Gastrocnemius medialis (tissue), 4 donors: ENCODE measurements around the gene NRG3. TPM values are rescaled to one million over a fixed set of nuclear protein-coding genes. Genes with fewer than 3 reads are reported as not detected.
"Not testable (repeated sequence)": the region's sequence is repeated elsewhere in the genome, so short reads cannot be mapped to it uniquely, and the experiment has no call there.

Experiments used
- ATAC-seq, 2 donors: fragments of 150-250 bp; one replicate each; pipeline ENCODE4 v1.9.1; 2016
- DNase-seq, 2 donors: peaks; one replicate each; pipeline ENCODE4 v3.0.0-alpha.2; 2019
- H3K27ac ChIP-seq, 4 donors: fragments of 200-600 bp; sonication (generic); 1 replicate in 1 of 4; 2 replicates in 3 of 4; pipeline ENCODE4 v1.5.1; 2016 to 2018; ENCODE audit warnings: mild to moderate bottlenecking in 2 of 4, moderate library complexity in 1 of 4
- H3K27me3 ChIP-seq, 3 donors: fragments of 200-600 bp; sonication (generic) in 2 of 3; 1 replicate in 1 of 3; 2 replicates in 2 of 3; pipeline versions ENCODE4 v1.5.1 to v1.6.0; 2016 to 2019; ENCODE audit warnings: mild to moderate bottlenecking in 1 of 3, moderate library complexity in 1 of 3
- H3K36me3 ChIP-seq, 2 donors: fragments of 200-600 bp; sonication (generic) in 1 of 2; one replicate each; pipeline ENCODE4 v1.5.1; 2017 to 2018
- H3K4me1 ChIP-seq, 2 donors: fragments of 200-600 bp; sonication (generic) in 1 of 2; one replicate each; pipeline ENCODE4 v1.5.1; 2016 to 2017; ENCODE audit warnings: mild to moderate bottlenecking in 2 of 2
- H3K4me3 ChIP-seq, 4 donors: fragments of 200-600 bp; sonication (generic) in 3 of 4; 1 replicate in 1 of 4; 2 replicates in 3 of 4; pipeline ENCODE4 v1.5.1; 2016 to 2019; ENCODE audit warnings: mild to moderate bottlenecking in 2 of 4
- H3K9me3 ChIP-seq, 3 donors: fragments of 200-600 bp; sonication (generic) in 2 of 3; 1 replicate in 1 of 3; 2 replicates in 2 of 3; pipeline ENCODE4 v1.5.1; 2016 to 2019
- CTCF ChIP-seq, 5 experiments: fragments of 450-650 bp in 3 of 5; fragments of 200-600 bp in 2 of 5; sonication (generic) in 2 of 5; IDR thresholded peaks in 4 of 5; conservative IDR thresholded peaks in 1 of 5; 1 replicate in 4 of 5; 2 replicates in 1 of 5; pipeline ENCODE4 v1.5.1; 2016 to 2019; ENCODE audit warnings: antibody characterized with exemption in 5 of 5, mild to moderate bottlenecking in 3 of 5, moderate library complexity in 3 of 5
- POLR2A ChIP-seq, 2 donors: fragments of 450-650 bp; IDR thresholded peaks; one replicate each; pipeline ENCODE4 v1.6.1; 2017; ENCODE audit warnings: antibody characterized with exemption in 2 of 2, mild to moderate bottlenecking in 2 of 2, moderate library complexity in 2 of 2
- in situ Hi-C, 4 donors: fragments of 200-750 bp; cut with MboI; loops; one replicate each; pipeline versions ENCODE4 v1.15.0 to v1.8.0; 2017; ENCODE audit warnings: low sequenced_read_pairs in 4 of 4
- intact Hi-C: fragments of 100-400 bp; cut with DNase I; formaldehyde crosslinking; loops from one replicate; pipeline ENCODE4 v1.15.1; 2023; ENCODE audit warnings: low total_unique reads
- total RNA-seq, 4 donors: library from RNA; depleted of rRNA; stranded (reverse); fragments of >200 nt; gene quantifications; one replicate each; pipeline versions ENCODE4 v1.1.0 to v1.2.3, GENCODE V29; 2016

NRG3 gene
- total RNA-seq, 4 donors from 2014 or later: not detected

- TF ChIP-seq POLR2A (IDR thresholded peaks at IDR 0.05): no peak
- TF ChIP-seq CTCF (IDR thresholded peaks at IDR 0.05 in 4 of 5, conservative IDR thresholded peaks at IDR 0.05 in 1 of 5): no peak
- Histone ChIP-seq H3K4me3 (no peak overlapping the region), H3K27ac (no peak overlapping the region), H3K9me3 (no peaks in the 10 kb centered on the region), H3K4me1 (no peaks in the 10 kb centered on the region), H3K36me3 (no peaks in the 10 kb centered on the region), H3K27me3 (no peaks in the 10 kb centered on the region)
- ATAC-seq: no peak
- in situ Hi-C loops: no loop called here
- intact Hi-C loops: no loop called here
- DNase-seq: no peak
These were observed 786.0 kb downstream of the NRG3 start for GRCh38 chr10:82660986-82661385.

DNA sequence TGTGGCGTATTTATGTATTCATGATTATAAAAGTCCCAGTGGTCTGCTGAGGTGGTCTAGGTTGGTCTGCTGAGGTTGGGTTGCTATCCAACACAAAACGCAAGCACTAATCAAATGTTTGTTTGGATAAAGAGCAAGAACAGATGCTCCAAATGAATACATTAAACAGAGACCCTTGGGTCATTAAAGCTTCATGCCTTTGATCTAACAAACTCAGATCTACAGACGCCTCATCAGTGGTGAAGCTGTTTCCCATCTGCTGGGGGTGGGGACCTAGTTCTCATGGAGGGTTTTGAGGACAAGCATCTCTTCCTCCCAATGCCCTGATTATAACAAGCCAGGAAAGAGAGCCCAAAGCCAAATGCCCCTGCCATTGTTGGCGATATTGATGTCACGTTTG is 786.7 kb downstream of the NRG3 start:
- no peaks in the 10 kb centered on the region for H3K9me3 ChIP-seq
- in situ Hi-C loops (no loop called here), intact Hi-C loops (no loop called here)
- no peak for TF ChIP-seq CTCF (IDR thresholded peaks at IDR 0.05 in 4 of 5, conservative IDR thresholded peaks at IDR 0.05 in 1 of 5)
- TF ChIP-seq POLR2A (IDR thresholded peaks at IDR 0.05): no peak
- H3K4me3 ChIP-seq: no peak overlapping the region
- ATAC-seq (no peak), DNase-seq (no peak)
- H3K27me3 ChIP-seq: no peaks in the 10 kb centered on the region
- no peaks in the 10 kb centered on the region for H3K36me3 ChIP-seq
- H3K27ac ChIP-seq: no peak overlapping the region
- H3K4me1 ChIP-seq: no peaks in the 10 kb centered on the region

DNA sequence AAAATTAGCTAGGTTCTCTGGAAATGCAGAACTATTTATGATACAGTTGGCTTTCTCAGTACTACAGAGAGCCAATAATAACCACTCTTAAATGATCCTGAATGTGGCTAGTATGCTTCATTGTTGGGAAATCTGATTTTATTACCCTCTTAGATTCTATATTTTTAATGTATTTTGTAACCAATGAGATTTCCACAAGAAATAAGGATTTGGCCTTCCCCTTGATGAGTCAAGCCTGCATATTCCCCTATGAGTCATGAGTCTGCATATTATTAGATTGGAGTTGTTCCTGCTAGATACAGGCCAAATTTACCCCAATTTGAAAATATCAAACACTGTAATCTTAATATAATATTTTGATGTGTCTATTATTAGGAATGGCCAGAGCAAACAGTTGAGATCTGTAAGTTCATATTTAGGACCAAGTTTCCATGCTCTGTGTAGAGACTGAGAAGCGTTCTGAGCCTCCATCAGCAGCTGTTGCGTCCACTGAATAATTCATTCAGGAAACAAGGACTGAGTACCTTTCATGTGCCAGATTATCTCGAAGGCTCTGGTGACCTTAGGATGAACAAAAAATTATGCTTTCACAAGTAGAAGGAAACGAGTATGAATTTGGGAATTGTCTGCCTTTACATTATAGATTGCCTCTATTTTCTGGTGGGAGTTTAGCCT is 793.4 kb downstream of the NRG3 start:
- Histone ChIP-seq H3K36me3 (no peaks in the 10 kb centered on the region), H3K27ac (no peak overlapping the region), H3K4me3 (no peak overlapping the region), H3K27me3 (no peaks in the 10 kb centered on the region), H3K4me1 (no peaks in the 10 kb centered on the region), H3K9me3 (no peaks in the 10 kb centered on the region)
- TF ChIP-seq CTCF (IDR thresholded peaks at IDR 0.05 in 4 of 5, conservative IDR thresholded peaks at IDR 0.05 in 1 of 5): no peak
- intact Hi-C loops: no loop called here
- in situ Hi-C loops: no loop called here
- ATAC-seq: no peak
- no peak for DNase-seq

GRCh38 chr10:82674036-82674435 is 799.0 kb downstream of the NRG3 start:
- no peak for TF ChIP-seq POLR2A (IDR thresholded peaks at IDR 0.05)
- no peak for TF ChIP-seq CTCF (IDR thresholded peaks at IDR 0.05 in 4 of 5, conservative IDR thresholded peaks at IDR 0.05 in 1 of 5)
- ATAC-seq: no peak
- Histone ChIP-seq H3K36me3 (no peaks in the 10 kb centered on the region), H3K4me3 (no peak overlapping the region), H3K27me3 (no peaks in the 10 kb centered on the region), H3K9me3 (no peaks in the 10 kb centered on the region), H3K27ac (no peak overlapping the region), H3K4me1 (no peaks in the 10 kb centered on the region)
- in situ Hi-C loops (no loop called here), intact Hi-C loops (no loop called here)
- no peak for DNase-seq

- in situ Hi-C loops, intact Hi-C loops, DNase-seq: not testable (repeated sequence)
These were observed 802.9 kb downstream of the NRG3 start for GRCh38 chr10:82677932-82678331.

GRCh38 chr10:82678451-82678850 is 803.5 kb downstream of the NRG3 start:
- ATAC-seq, in situ Hi-C loops, H3K36me3 ChIP-seq, H3K4me3 ChIP-seq, H3K9me3 ChIP-seq, H3K4me1 ChIP-seq, H3K27ac ChIP-seq, H3K27me3 ChIP-seq, DNase-seq, intact Hi-C loops: not testable (repeated sequence)

More at GRCh38 chr10:82677932-82678331, 802.9 kb downstream of the NRG3 start:
- H3K27me3 ChIP-seq, H3K4me3 ChIP-seq, H3K4me1 ChIP-seq, ATAC-seq, H3K9me3 ChIP-seq, H3K27ac ChIP-seq, H3K36me3 ChIP-seq: not testable (repeated sequence)
